ENCODE data around the gene EZH2.

DNA sequence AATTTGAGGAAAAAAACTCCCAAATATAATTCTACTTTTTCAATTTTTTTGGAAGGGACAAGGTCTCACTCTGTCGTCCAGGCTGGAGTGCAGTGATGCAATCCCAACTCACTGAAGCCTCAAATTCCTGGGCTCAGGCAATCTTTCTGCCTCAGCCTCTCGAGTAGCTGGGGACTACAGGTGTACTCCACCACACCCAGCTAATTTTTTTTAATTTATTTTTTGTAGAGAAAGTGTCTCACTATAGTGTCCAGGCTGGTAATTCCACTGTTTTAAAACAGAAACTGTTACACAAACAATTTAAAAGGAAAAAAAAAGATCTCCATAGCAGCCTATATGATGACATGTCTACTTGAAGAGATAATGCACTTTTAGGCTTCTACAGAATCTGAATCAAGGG lies 25.6 kb downstream of the EZH2 start:
- TF ChIP-seq, protein P1, sequence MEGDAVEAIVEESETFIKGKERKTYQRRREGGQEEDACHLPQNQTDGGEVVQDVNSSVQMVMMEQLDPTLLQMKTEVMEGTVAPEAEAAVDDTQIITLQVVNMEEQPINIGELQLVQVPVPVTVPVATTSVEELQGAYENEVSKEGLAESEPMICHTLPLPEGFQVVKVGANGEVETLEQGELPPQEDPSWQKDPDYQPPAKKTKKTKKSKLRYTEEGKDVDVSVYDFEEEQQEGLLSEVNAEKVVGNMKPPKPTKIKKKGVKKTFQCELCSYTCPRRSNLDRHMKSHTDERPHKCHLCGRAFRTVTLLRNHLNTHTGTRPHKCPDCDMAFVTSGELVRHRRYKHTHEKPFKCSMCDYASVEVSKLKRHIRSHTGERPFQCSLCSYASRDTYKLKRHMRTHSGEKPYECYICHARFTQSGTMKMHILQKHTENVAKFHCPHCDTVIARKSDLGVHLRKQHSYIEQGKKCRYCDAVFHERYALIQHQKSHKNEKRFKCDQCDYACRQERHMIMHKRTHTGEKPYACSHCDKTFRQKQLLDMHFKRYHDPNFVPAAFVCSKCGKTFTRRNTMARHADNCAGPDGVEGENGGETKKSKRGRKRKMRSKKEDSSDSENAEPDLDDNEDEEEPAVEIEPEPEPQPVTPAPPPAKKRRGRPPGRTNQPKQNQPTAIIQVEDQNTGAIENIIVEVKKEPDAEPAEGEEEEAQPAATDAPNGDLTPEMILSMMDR (conservative IDR thresholded peaks at IDR 0.05 in 1 of 2, IDR thresholded peaks at IDR 0.05 in 1 of 2; ENCODE audit: extremely low read depth in 1 of 2, insufficient read depth in 1 of 2, low read depth in 1 of 2, low read length in 2 of 2): no peak
- no peak for TF ChIP-seq EZH2 (IDR thresholded peaks at IDR 0.05; ENCODE audit: borderline replicate concordance, low read length)

Data from mammary epithelial cell (primary cell).